Hepatocyte (in vitro differentiated cells): Measurements from ENCODE around the gene S100G. TPM values are rescaled to one million over a fixed set of nuclear protein-coding genes. Genes with fewer than 3 reads are reported as not detected.

ENCODE experiments used
- DNase-seq: peaks from one replicate; pipeline ENCODE4 v3.0.0-alpha.2; 2016; ENCODE audit warnings: low spot score
- H2AFZ ChIP-seq: fragments of 200-600 bp; sonication (generic); 2 replicates; pipeline ENCODE4 v1.6.0; 2016; ENCODE audit warnings: antibody characterized with exemption, mild to moderate bottlenecking
- H3K27ac ChIP-seq: fragments of 200-600 bp; sonication (generic); 2 replicates; pipeline ENCODE4 v1.5.1; 2016; ENCODE audit warnings: mild to moderate bottlenecking
- H3K27me3 ChIP-seq: fragments of 200-600 bp; sonication (generic); 2 replicates; pipeline ENCODE4 v1.6.1; 2016
- H3K36me3 ChIP-seq: fragments of 200-600 bp; sonication (generic); replicated peaks from 2 replicates; pipeline ENCODE4 v1.5.1; 2016; ENCODE audit warnings: low read depth; ENCODE audit not compliant: insufficient read depth
- H3K4me1 ChIP-seq: fragments of 200-600 bp; sonication (generic); 2 replicates; pipeline ENCODE4 v1.5.1; 2016; ENCODE audit warnings: mild to moderate bottlenecking, moderate library complexity; ENCODE audit not compliant: insufficient read depth
- H3K4me2 ChIP-seq: fragments of 200-600 bp; sonication (generic); 2 replicates; pipeline ENCODE4 v1.6.0; 2016
- H3K4me3 ChIP-seq: fragments of 200-600 bp; sonication (generic); 2 replicates; pipeline ENCODE4 v1.5.1; 2016; ENCODE audit warnings: mild to moderate bottlenecking
- H3K79me2 ChIP-seq: fragments of 200-600 bp; sonication (generic); 2 replicates; pipeline ENCODE4 v1.6.0; 2017; ENCODE audit warnings: mild to moderate bottlenecking
- H3K9me2 ChIP-seq: fragments of 200-600 bp; sonication (generic); replicated peaks from 2 replicates; pipeline ENCODE4 v1.6.0; 2017; ENCODE audit warnings: mild to moderate bottlenecking; ENCODE audit not compliant: insufficient read depth
- H3K9me3 ChIP-seq: fragments of 200-600 bp; sonication (generic); 2 replicates; pipeline ENCODE4 v1.5.1; 2016; ENCODE audit warnings: low read depth, mild to moderate bottlenecking
- H4K20me1 ChIP-seq: fragments of 200-600 bp; sonication (generic); 2 replicates; pipeline ENCODE4 v1.6.0; 2016; ENCODE audit warnings: mild to moderate bottlenecking; ENCODE audit not compliant: insufficient read depth, poor library complexity, severe bottlenecking
- CTCF ChIP-seq: fragments of 200-600 bp; sonication (generic); IDR thresholded peaks from 2 replicates; pipeline ENCODE4 v1.5.1; 2016; ENCODE audit warnings: antibody characterized with exemption, mild to moderate bottlenecking; ENCODE audit not compliant: poor library complexity
- EZH2 ChIP-seq: fragments of 200-600 bp; sonication (generic); IDR thresholded peaks from 2 replicates; pipeline ENCODE4 v1.6.1; 2016; ENCODE audit warnings: antibody characterized with exemption, mild to moderate bottlenecking, borderline replicate concordance
- EZH2phosphoT487 ChIP-seq: fragments of 200-600 bp; sonication (generic); IDR thresholded peaks from one replicate; pipeline ENCODE4 v1.6.1; 2018; ENCODE audit warnings: antibody characterized with exemption, mild to moderate bottlenecking, low read depth, moderate library complexity; ENCODE audit not compliant: unreplicated experiment, severe bottlenecking
- WGBS: methylation state at CpG from one replicate; pipeline ENCODE4 v1.1.6; 2016; ENCODE audit warnings: low lambda C conversion rate; ENCODE audit errors: missing lambda C conversion rate; 5-methylcytosine and 5-hydroxymethylcytosine counted together
- polyA plus RNA-seq: library from polyadenylated mRNA; unstranded; fragments of >200 nt; fragmentation: Nextera tagmentation; extraction: Ambion mirVana; gene quantifications from 2 replicates; pipeline ENCODE4 v1.2.1, GENCODE V29; 2016
- total RNA-seq: library from RNA; depleted of rRNA; stranded (reverse); fragments of >200 nt; gene quantifications from 2 replicates; pipeline ENCODE4 v1.2.3, GENCODE V29; 2014

S100G gene
- total and polyA plus RNA-seq, 2 experiments from 2014 or later, result 4.1 to 35.3 TPM

- H3K4me2 ChIP-seq, result no peak overlapping the region
- peaks cover 3% of the 10 kb centered on the region for H3K79me2 ChIP-seq
- DNase-seq, result no peak
- H3K36me3 ChIP-seq, result no peaks in the 10 kb centered on the region
- no peak overlapping the region for H3K4me3 ChIP-seq
- H3K4me1 ChIP-seq, result peaks cover 5% of the 10 kb centered on the region
- no peaks in the 10 kb centered on the region for H4K20me1 ChIP-seq
- H3K9me3 ChIP-seq, result no peaks in the 10 kb centered on the region
- peak; percentile 22 for TF ChIP-seq CTCF
- TF ChIP-seq EZH2, result no peak
- H3K9me2 ChIP-seq, result no peaks in the 10 kb centered on the region
- 91% methylated on average over 2 of the region's 2 CpGs for WGBS
- H3K27ac ChIP-seq, result peak overlapping the region; percentile 39
- no peaks in the 10 kb centered on the region for H3K27me3 ChIP-seq
- H2AFZ ChIP-seq, result no peak overlapping the region
These were observed 14.7 kb downstream of the S100G start for GRCh38 chrX:16664626-16665025.

- peaks cover 5% of the 10 kb centered on the region for H3K4me1 ChIP-seq
- no peaks in the 10 kb centered on the region for H3K9me3 ChIP-seq
- H3K79me2 ChIP-seq, result peaks cover 3% of the 10 kb centered on the region
- no peak for DNase-seq
- no peaks in the 10 kb centered on the region for H3K9me2 ChIP-seq
- 60% methylated on average over 2 of the region's 2 CpGs for WGBS
- peak overlapping the region; percentile 39 for H3K27ac ChIP-seq
- TF ChIP-seq EZH2 (no peak), CTCF (no peak), EZH2phosphoT487 (no peak)
- H3K27me3 ChIP-seq, result no peaks in the 10 kb centered on the region
- H2AFZ ChIP-seq, result no peak overlapping the region
- no peak overlapping the region for H3K4me2 ChIP-seq
- no peak overlapping the region for H3K4me3 ChIP-seq
- H3K36me3 ChIP-seq, result peaks cover under 1% of the 10 kb centered on the region
- no peaks in the 10 kb centered on the region for H4K20me1 ChIP-seq
These were observed 15.1 kb downstream of the S100G start for GRCh38 chrX:16665089-16665488.

GRCh38 chrX:16666541-16666940 is 16.6 kb downstream of the S100G start:
- WGBS, result 93% methylated on average over 4 of the region's 4 CpGs

More at GRCh38 chrX:16666541-16666940, 16.6 kb downstream of the S100G start:
- no peaks in the 10 kb centered on the region for H3K9me2 ChIP-seq
- no peak for DNase-seq
- no peak overlapping the region for H3K27ac ChIP-seq
- no peak overlapping the region for H3K4me2 ChIP-seq
- H3K79me2 ChIP-seq, result peaks cover 3% of the 10 kb centered on the region
- no peak for TF ChIP-seq EZH2phosphoT487
- TF ChIP-seq EZH2, result no peak
- TF ChIP-seq CTCF, result no peak
- peaks cover 5% of the 10 kb centered on the region for H3K36me3 ChIP-seq
- no peak overlapping the region for H2AFZ ChIP-seq
- H3K27me3 ChIP-seq, result no peaks in the 10 kb centered on the region
- no peaks in the 10 kb centered on the region for H3K9me3 ChIP-seq
- H3K4me3 ChIP-seq, result no peak overlapping the region
- peaks cover 5% of the 10 kb centered on the region for H3K4me1 ChIP-seq
- H4K20me1 ChIP-seq, result no peaks in the 10 kb centered on the region
